GM23338 (cell line): ENCODE measurements around the gene CXorf66. TPM values are rescaled to one million over a fixed set of nuclear protein-coding genes. Genes with fewer than 3 reads are reported as not detected.
A peak's percentile ranks its signal among the peaks of the same experiment; 100 is the strongest.

Experiments
- ATAC-seq: fragments of 200-7000 bp; cut with Tn5 transposase; 3 replicates; pipeline ENCODE4 v1.9.1; 2020
- DNase-seq: peaks from one replicate; pipeline ENCODE4 v3.0.0-alpha.2; 2015; ENCODE audit warnings: low spot score
- H2AFZ ChIP-seq: fragments of 200-600 bp; sonication (generic); 2 replicates; pipeline ENCODE4 v1.8.0; 2016; ENCODE audit warnings: antibody characterized with exemption, mild to moderate bottlenecking, moderate library complexity
- H3F3A ChIP-seq: fragments of 200-600 bp; sonication (generic); replicated peaks from 2 replicates; pipeline ENCODE4 v1.8.0; 2017; ENCODE audit warnings: antibody characterized with exemption, mixed run types, low read depth
- H3K27ac ChIP-seq: fragments of 200-600 bp; sonication (generic); 2 replicates; pipeline ENCODE4 v1.6.1; 2016; ENCODE audit warnings: low read depth
- H3K27me3 ChIP-seq: fragments of 200-600 bp; sonication (generic); 2 replicates; pipeline ENCODE4 v1.8.0; 2016; ENCODE audit warnings: mild to moderate bottlenecking, mixed run types, moderate library complexity; ENCODE audit not compliant: insufficient read depth
- H3K36me3 ChIP-seq: fragments of 200-600 bp; sonication (generic); 2 replicates; pipeline ENCODE4 v1.8.0; 2016; ENCODE audit warnings: mild to moderate bottlenecking; ENCODE audit not compliant: insufficient read depth
- H3K4me1 ChIP-seq: fragments of 200-600 bp; sonication (generic); 2 replicates; pipeline ENCODE4 v1.8.0; 2016; ENCODE audit warnings: mild to moderate bottlenecking, moderate library complexity; ENCODE audit not compliant: insufficient read depth
- H3K4me2 ChIP-seq: fragments of 200-600 bp; sonication (generic); 2 replicates; pipeline ENCODE4 v1.7.1; 2017; ENCODE audit warnings: mixed run types
- H3K4me3 ChIP-seq: fragments of 200-600 bp; sonication (generic); 2 replicates; pipeline ENCODE4 v1.6.1; 2016; ENCODE audit warnings: mixed run types
- H3K79me2 ChIP-seq: fragments of 200-600 bp; sonication (generic); replicated peaks from 2 replicates; pipeline ENCODE4 v1.8.0; 2017; ENCODE audit warnings: mild to moderate bottlenecking; ENCODE audit not compliant: insufficient read depth
- H3K9me2 ChIP-seq: fragments of 200-600 bp; sonication (generic); 2 replicates; pipeline ENCODE4 v1.8.0; 2017; ENCODE audit not compliant: insufficient read depth
- H4K20me1 ChIP-seq: fragments of 200-600 bp; sonication (generic); replicated peaks from 2 replicates; pipeline ENCODE4 v1.8.0; 2017; ENCODE audit warnings: mild to moderate bottlenecking; ENCODE audit not compliant: insufficient read depth
- H3K27ac Mint-ChIP-seq: 2 replicates; pipeline ENCODE4 v1.8.0; 2020; ENCODE audit warnings: inconsistent platforms, mild to moderate bottlenecking, moderate library complexity, mixed read lengths
- H3K27me3 Mint-ChIP-seq: 3 replicates; pipeline ENCODE4 v1.8.0; 2022; ENCODE audit warnings: low read depth, mild to moderate bottlenecking, moderate library complexity, mixed read lengths, inconsistent platforms; ENCODE audit not compliant: insufficient read depth, poor library complexity
- H3K36me3 Mint-ChIP-seq: 3 replicates; pipeline ENCODE4 v1.8.0; 2021; ENCODE audit warnings: low read depth, mild to moderate bottlenecking, inconsistent platforms, moderate library complexity, mixed read lengths
- H3K4me1 Mint-ChIP-seq: 3 replicates; pipeline ENCODE4 v1.8.0; 2020; ENCODE audit warnings: mild to moderate bottlenecking, inconsistent platforms, mixed read lengths
- H3K4me3 Mint-ChIP-seq: 3 replicates; pipeline ENCODE4 v1.8.0; 2021; ENCODE audit warnings: moderate library complexity, mild to moderate bottlenecking, inconsistent platforms, mixed read lengths
- H3K9me3 Mint-ChIP-seq: 3 replicates; pipeline ENCODE4 v1.8.0; 2020; ENCODE audit warnings: moderate library complexity, mild to moderate bottlenecking, inconsistent platforms, mixed read lengths
- CREB1 ChIP-seq: fragments of 250-450 bp; sonication (Bioruptor Pico); IDR thresholded peaks from 2 replicates; pipeline ENCODE4 v1.5.0; 2020; ENCODE audit warnings: low read depth, mild to moderate bottlenecking, moderate library complexity
- CTCF ChIP-seq, 2 experiments: fragments of 200-600 bp in 1 of 2; sonication (generic) in 1 of 2; conservative IDR thresholded peaks; 2 replicates each; pipeline versions ENCODE4 v1.5.1 to v1.6.1; 2016 to 2017; ENCODE audit warnings: antibody characterized with exemption in 2 of 2, low read depth in 2 of 2, mild to moderate bottlenecking in 2 of 2, moderate library complexity in 1 of 2
- EZH2 ChIP-seq: fragments of 200-600 bp; sonication (generic); IDR thresholded peaks from one replicate; pipeline ENCODE4 v1.8.0; 2017; ENCODE audit warnings: antibody characterized with exemption, mild to moderate bottlenecking, low read depth; ENCODE audit not compliant: unreplicated experiment
- EZH2phosphoT487 ChIP-seq: fragments of 200-600 bp; sonication (generic); IDR thresholded peaks from one replicate; pipeline ENCODE4 v1.8.1; 2018; ENCODE audit warnings: antibody characterized with exemption; ENCODE audit not compliant: unreplicated experiment
- STAT1 ChIP-seq: IDR thresholded peaks from one replicate; pipeline ENCODE4 v1.6.1; 2016; ENCODE audit warnings: antibody characterized with exemption; ENCODE audit not compliant: unreplicated experiment
- ZNF114 ChIP-seq: fragments of 250-450 bp; sonication (Bioruptor Pico); IDR thresholded peaks from 2 replicates; pipeline ENCODE4 v1.5.0; 2020; ENCODE audit warnings: mild to moderate bottlenecking, moderate library complexity
- ZNF462 ChIP-seq: fragments of 250-450 bp; sonication (Bioruptor Pico); IDR thresholded peaks from 2 replicates; pipeline ENCODE4 v1.5.0; 2020; ENCODE audit warnings: mild to moderate bottlenecking, moderate library complexity
- polyA plus RNA-seq: library from polyadenylated mRNA; unstranded; fragments of >200 nt; fragmentation: Nextera tagmentation; extraction: Ambion mirVana; gene quantifications from 2 replicates; pipeline ENCODE4 v1.2.1, GENCODE V29; 2016
- total RNA-seq: library from RNA; depleted of rRNA; stranded (reverse); fragments of >200 nt; shearing (Covaris generic); gene quantifications from 2 replicates; pipeline ENCODE4 v1.2.3, GENCODE V29; 2014
- TF ChIP-seq, protein P1 (sequence below): IDR thresholded peaks from 2 replicates; pipeline ENCODE4 v1.6.1; 2016; ENCODE audit warnings: antibody characterized with exemption
- TF ChIP-seq, protein P2 (sequence below): IDR thresholded peaks from one replicate; pipeline ENCODE4 v1.6.1; 2018; ENCODE audit warnings: antibody characterized with exemption; ENCODE audit not compliant: unreplicated experiment

The CXorf66 gene
- total and polyA plus RNA-seq, 2 experiments from 2014 or later, result not detected

DNA sequence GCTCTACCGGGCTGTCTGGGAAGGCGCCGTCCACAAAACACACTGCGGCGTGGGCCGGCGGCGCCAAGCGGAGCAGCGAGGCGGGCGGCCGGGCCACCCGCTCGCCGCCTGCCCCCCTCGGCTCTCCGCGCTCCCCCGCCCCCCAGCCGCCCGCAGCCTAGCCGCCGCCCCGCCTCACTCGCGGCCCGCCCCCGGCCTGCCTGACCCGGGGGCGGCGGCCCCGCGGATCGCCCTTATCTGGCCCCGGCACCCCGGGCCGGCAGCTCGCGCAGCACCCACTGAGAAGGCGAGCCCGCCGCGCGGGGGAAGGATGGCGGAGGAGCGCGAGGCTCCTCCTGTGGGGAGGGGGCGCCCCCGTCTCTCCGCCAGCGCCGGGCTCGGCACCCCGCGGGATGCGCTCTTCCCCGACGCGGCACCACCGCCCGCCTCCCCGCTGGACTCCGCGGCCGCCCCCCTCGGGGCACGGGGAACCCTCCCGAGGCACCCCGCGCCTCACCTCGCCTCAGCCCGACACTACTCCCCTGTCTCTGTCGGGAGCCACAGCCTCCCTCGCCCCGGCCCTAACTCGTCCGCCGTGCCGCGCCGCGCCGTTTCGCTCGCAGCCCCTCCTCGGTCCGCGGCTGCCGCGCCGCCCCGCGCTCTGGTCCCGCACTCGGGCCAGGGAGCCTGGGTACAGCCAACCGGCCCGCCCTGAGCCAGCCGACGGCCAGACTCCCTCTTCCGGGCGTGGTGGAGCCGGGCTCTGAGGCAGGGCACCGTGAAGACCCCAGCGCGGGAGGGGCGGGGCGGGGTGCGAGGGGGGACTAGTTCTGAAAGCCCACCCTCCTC, 33.0 kb downstream of the CXorf66 start (continued):
- TF ChIP-seq ZNF462 (no peak), EZH2 (no peak), STAT1 (no peak), CREB1 (CRISPR knock-in tag) (no peak)
- TF ChIP-seq, protein P1, sequence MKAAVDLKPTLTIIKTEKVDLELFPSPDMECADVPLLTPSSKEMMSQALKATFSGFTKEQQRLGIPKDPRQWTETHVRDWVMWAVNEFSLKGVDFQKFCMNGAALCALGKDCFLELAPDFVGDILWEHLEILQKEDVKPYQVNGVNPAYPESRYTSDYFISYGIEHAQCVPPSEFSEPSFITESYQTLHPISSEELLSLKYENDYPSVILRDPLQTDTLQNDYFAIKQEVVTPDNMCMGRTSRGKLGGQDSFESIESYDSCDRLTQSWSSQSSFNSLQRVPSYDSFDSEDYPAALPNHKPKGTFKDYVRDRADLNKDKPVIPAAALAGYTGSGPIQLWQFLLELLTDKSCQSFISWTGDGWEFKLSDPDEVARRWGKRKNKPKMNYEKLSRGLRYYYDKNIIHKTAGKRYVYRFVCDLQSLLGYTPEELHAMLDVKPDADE, result no peak

DNA sequence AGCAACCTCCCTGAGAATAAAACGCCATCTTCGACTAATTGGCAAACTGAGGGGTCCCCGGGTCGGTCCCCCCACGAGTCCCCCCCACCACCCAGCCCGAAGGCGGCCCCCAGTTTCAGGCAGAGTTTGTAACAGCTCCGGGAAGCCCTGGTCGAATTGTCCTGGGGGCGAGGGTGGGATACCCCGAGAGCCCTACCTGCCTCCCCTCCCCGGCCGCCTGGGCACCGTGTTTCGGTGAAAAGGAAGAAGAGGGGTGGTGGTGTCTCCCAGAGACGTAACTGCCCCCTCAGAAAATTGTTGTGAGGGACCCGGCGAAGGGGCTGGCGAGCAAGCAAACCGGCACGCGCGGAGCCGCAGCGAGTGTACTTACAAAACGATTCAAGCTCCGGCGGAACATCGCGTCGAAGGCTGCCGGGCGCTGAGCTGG, 33.7 kb downstream of the CXorf66 start:
- Histone ChIP-seq H2AFZ (no peak overlapping the region), H3K4me1 (peaks cover 24% of the 10 kb centered on the region; the same call in 1 of the 2 replicates), H4K20me1 (peaks cover 9% of the 10 kb centered on the region; the same call in 1 of the 2 replicates), H3F3A (no peaks in the 10 kb centered on the region), H3K4me2 (peak overlapping the region; percentile 86), H3K9me2 (no peaks in the 10 kb centered on the region), H3K36me3 (no peaks in the 10 kb centered on the region), H3K79me2 (peaks cover 48% of the 10 kb centered on the region), H3K27me3 (peaks cover 3% of the 10 kb centered on the region; the same call in 1 of the 2 replicates), H3K4me3 (peak overlapping the region; percentile 71), H3K27ac (no peak overlapping the region)
- no peaks in the 10 kb centered on the region for H3K9me3 Mint-ChIP-seq
- peak overlapping the region; percentile 79 for H3K4me3 Mint-ChIP-seq
- H3K27ac Mint-ChIP-seq, result no peak overlapping the region
- no peaks in the 10 kb centered on the region for H3K27me3 Mint-ChIP-seq
- peaks cover 23% of the 10 kb centered on the region for H3K4me1 Mint-ChIP-seq
- no peaks in the 10 kb centered on the region for H3K36me3 Mint-ChIP-seq
- no peak for DNase-seq
- no peak for ATAC-seq
- TF ChIP-seq ZNF114, result no peak
- TF ChIP-seq EZH2phosphoT487, result no peak
- TF ChIP-seq, protein P1, result no peak
- TF ChIP-seq CTCF (conservative IDR thresholded peaks at IDR 0.05; ENCODE audit: low read depth in 2 of 2), result no peak
- TF ChIP-seq EZH2, result no peak
- TF ChIP-seq, protein P2, sequence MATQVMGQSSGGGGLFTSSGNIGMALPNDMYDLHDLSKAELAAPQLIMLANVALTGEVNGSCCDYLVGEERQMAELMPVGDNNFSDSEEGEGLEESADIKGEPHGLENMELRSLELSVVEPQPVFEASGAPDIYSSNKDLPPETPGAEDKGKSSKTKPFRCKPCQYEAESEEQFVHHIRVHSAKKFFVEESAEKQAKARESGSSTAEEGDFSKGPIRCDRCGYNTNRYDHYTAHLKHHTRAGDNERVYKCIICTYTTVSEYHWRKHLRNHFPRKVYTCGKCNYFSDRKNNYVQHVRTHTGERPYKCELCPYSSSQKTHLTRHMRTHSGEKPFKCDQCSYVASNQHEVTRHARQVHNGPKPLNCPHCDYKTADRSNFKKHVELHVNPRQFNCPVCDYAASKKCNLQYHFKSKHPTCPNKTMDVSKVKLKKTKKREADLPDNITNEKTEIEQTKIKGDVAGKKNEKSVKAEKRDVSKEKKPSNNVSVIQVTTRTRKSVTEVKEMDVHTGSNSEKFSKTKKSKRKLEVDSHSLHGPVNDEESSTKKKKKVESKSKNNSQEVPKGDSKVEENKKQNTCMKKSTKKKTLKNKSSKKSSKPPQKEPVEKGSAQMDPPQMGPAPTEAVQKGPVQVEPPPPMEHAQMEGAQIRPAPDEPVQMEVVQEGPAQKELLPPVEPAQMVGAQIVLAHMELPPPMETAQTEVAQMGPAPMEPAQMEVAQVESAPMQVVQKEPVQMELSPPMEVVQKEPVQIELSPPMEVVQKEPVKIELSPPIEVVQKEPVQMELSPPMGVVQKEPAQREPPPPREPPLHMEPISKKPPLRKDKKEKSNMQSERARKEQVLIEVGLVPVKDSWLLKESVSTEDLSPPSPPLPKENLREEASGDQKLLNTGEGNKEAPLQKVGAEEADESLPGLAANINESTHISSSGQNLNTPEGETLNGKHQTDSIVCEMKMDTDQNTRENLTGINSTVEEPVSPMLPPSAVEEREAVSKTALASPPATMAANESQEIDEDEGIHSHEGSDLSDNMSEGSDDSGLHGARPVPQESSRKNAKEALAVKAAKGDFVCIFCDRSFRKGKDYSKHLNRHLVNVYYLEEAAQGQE, result no peak
- TF ChIP-seq CREB1 (CRISPR knock-in tag), result no peak
- no peak for TF ChIP-seq STAT1
